ENCODE results near the gene LAMA5.

LAMA5 gene

DNA sequence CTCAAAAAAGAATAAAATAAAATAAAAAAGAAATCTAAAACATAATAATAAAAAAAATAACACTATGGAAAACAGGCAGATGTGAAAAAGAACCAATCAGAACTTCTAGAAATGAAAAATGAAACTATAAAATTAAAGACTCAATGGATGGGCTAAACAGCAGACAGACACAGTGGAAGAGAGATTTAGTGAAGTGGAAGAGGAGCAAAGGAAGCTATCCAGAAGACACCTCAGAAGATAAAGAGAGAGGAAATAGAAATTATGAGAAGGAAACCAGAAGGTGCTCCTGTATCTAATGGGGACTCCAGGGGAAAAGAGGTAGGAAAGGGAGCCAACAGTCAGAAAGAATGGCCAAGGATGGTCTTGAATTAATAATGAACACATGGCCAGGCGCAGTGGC is 18.5 kb downstream of the LAMA5 start:
- DNase-seq: no peak

DNA sequence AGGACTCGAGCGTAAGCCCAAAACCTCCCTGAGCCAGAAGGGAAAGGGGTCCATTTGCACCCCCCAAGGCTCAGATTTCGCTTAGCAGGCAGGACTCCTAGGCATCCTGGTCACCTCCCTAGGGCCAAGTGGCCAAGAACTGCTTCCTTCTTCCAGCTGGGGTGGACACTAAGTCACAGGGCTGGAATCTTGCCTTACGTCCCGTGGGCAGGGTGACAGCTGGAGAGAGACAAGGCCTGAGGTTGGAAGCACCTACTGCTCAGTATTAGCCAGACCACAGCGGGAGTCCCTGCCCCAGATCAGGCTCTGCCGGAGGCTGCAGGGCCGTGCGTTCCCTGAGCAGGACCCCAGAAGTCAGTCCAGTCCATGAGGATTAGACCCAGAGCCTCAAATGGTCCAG is 19.7 kb downstream of the LAMA5 start:
- DNase-seq: no peak

- DNase-seq: no peak
Observed at GRCh38 chr20:62347151-62347404, 20.0 kb downstream of the LAMA5 start.

- DNase-seq: no peak
Observed at GRCh38 chr20:62346398-62347150, 20.5 kb downstream of the LAMA5 start.

DNA sequence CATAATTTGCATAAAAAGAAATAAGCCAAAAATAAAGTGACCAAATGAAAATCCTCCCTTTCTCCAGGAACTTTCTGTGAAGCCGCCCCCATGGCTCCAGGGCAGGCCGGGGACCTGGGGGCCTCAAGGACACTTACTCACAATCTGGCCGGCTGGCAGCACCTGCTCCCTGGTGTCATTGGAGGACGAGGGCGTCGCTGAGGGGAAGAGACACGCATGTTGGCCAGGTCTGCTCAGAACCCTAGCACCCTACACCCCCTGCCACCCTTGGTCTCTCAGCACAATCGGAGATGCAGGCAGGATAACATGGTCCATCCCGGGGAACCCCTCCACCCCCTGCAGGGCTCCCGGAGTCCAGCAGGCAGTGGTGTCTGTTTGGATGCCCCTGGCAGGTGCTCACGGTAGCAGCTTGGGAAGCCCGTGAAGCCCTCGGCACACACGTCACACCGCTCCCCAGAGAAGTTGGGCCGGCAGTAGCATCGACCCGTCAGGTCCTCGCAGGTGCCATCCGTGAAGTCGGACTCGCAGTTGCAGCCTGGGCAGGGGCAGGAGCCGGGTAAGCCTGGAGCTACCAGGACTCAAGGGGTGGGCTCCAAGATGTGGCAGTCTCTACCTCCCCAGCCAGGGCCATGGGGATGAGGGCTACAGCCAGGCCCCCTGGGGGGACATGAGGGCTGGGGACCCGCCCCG is 21.3 kb downstream of the LAMA5 start:
- DNase-seq: no peak

- no peak for DNase-seq
Observed at GRCh38 chr20:62344782-62345181, 22.3 kb downstream of the LAMA5 start.

DNA sequence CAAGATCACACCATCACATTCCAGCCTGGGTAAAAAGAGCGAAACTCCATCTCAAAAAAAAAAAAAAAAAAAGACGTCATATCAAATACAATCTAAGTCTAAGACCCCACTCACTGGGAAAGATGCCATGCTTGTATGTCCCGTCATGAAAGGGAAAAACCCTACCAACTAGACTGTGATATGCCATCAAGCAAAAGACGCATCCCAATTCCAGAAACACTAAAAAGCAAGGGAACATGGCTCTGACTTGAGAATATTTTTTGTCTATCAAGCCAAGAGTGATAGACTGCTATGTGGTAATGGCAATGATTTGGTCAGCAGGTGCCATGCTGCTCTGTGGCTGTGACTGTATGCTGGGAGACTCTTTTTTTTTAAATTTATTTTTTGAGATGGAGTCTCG is 23.0 kb downstream of the LAMA5 start:
- DNase-seq: no peak

GRCh38 chr20:62342910-62343309 is 24.2 kb downstream of the LAMA5 start:
- no peak for DNase-seq

GRCh38 chr20:62339647-62340062 is 27.5 kb downstream of the LAMA5 start:
- no peak for DNase-seq

DNA sequence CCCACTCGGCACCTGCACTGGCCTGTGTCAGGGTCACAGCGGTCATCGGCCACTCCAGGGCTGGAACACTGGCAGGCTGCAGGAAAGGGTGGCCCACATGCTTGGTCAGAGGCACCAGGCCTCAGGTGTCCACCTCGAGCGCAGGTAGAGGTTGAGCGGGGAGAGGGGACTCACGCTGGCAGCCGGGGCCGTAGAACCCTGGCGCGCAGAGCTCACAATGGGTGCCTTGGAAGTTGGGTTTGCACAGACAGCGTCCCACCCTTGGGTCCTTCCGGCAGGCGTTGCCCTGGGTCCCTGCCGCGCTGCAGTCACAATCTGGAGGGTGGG is 28.9 kb downstream of the LAMA5 start:
- DNase-seq: no peak

DNA sequence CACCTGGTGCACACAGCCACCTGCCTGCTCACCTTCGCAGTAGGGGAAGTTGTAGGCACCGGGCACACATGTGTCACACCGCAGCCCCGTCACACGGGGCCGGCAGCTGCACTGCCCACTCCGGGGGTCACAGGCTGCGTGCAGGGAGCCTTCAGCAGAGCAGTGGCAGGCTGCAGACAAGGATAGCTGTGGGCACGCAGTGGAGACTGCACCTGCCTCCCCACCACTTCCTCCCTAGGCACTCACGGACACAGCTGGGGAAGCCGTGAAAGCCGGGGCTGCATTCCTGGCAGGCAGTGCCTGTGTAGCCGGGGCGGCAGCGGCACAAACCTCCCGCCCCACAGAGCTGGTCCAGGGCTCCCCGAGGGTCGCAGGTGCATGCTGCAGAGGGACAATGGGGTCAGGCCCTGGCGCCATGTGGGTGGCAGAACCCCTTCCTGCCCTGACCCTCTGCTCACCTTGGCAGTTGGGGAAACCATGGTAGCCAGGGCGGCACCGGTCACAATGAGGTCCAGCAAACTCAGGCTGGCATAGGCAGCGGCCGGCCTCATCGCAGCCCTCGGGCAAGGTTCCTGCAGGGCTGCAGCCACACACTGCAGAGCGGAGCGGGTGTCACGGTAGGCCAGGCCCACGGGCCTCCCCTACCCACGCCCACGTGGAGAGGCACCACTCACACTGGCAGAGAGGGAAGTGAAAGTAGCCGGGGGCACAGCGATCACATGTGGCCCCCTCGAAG is 29.4 kb downstream of the LAMA5 start:
- no peak for DNase-seq

- no peak for DNase-seq
Observed at GRCh38 chr20:62336775-62337557, 30.1 kb downstream of the LAMA5 start.

GRCh38 chr20:62336329-62336728 is 30.8 kb downstream of the LAMA5 start:
- no peak for DNase-seq

DNA sequence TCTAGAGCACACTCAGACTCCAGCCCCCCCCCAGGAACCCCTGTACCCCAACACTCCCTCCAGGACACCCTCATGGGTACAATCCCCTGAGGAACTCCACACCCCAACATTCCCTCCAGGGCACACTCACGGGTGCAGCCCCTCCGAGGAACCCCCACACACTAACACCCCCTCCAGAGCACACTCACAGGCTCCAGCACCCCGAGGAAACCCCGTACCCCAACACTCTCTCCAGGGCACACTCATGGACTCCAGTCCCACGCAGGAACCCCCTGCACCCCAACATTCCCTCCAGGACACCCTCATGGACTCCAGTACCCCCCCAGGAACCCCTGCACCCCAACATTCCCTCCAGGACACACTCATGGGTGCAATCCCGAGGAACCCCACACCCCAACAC is 31.6 kb downstream of the LAMA5 start:
- no peak for DNase-seq

- DNase-seq: no peak
Observed at GRCh38 chr20:62334881-62335280, 32.2 kb downstream of the LAMA5 start.

GRCh38 chr20:62333820-62334595 is 33.1 kb downstream of the LAMA5 start:
- no peak for DNase-seq

DNA sequence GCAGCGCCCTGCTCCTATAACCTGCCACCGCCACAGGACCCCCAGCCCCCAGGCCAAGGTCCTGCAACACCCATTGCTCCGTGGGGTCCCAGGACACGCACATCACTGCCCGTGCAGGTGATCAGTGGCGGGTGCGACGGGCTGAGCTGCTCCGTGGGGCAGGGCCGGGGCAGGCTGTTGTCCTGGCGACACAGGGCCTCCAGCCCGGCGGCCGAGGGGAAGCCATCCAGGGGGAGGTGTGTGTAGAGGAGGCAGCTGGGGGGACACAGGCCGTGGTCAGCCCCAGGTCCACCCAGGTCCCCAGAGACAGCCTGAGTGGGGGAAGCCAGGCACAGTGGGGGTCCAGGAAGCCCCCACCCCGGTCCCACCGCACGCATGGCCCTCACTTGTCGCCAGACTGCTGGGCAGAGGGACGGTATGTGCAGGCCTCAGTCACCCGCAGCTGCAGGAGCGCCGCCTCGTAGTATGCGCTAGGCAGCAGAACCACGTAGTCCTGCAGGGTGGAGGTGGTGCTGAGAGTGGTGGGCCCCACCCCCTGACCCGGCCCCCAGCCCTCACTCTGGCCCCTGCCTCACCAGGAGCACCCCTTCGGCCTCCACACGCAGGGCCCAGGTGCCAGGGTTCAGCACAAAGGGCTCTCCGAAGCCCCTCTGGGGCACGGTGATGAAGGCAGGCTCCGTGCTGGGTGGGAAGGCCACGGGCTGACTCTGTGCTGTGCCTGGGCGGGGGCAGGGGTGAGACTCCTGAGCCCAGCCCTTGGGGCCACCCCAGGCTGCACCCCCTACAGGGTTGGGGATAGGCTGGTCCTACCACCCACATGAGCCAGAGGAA is 33.9 kb downstream of the LAMA5 start:
- no peak for DNase-seq

DNA sequence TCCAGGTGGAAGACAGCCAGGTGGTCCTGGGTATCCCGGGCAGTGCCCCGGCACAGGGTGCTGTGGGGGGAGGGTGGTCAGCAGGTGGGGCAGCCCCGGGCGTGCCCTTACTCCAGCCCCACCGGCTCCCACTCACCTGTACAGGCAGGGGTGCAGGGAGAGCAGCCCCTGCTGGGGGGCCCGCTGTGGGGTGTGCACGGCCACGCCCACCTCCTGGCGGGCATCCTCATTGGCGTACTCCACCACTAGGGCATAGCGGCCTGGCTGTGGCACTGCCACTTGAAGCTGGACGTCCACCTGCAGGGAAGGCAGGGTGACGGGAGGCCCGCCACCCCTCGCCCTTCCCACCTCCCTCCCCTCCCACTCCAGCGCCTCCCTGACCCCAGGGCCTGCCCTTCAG is 34.7 kb downstream of the LAMA5 start:
- DNase-seq: no peak

GRCh38 chr20:62331347-62331746 is 35.8 kb downstream of the LAMA5 start:
- no peak for DNase-seq

DNA sequence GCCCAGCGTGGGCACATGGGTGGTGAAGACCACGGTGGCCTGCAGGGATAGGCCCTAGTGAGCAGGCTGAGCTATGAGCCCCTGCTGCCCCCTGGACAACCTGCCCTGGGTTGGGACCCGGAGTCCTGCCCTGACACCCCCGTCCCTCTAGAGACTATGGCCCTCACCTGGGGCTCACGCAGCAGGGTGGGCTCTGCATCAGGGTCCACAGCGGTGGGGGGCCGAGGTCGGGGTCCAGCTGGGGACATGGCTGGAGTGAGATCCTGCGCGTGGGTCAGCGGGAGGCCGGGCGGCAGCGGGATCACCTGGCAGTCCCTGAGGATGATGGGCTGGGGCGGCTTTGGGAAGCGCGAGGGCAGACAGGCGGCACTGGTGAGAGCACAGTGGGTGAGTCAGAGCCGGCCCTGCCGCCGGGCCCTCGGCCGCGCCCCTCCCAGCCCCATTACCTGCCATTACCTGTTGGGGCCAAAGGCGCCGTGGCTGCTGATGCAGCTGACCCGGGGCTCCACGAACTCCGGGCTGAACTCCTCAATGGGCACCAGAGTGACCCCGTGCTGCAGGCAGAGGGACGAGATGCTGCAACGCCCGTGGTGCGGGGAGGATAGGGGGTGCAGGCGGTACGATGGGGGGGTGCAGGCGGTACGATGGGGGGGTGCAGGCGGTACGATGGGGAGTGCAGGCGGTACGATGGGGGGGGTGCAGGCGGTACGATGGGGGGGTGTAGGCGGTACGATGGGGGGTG is 36.4 kb downstream of the LAMA5 start:
- DNase-seq: no peak

All from amygdala (tissue), 56 donors.